K562 (cell line): ENCODE measurements around the gene DTX1. TPM values are rescaled to one million over a fixed set of nuclear protein-coding genes. Genes with fewer than 3 reads are reported as not detected.

Experiments used
- ATAC-seq: fragments of 200-7000 bp; cut with Tn5 transposase; 3 replicates; pipeline ENCODE4 v1.9.1; 2020; ENCODE audit warnings: moderate library complexity
- BruUV-seq: library from RNA; stranded (reverse); fragments of 400-500 nt; replicated peaks from 2 replicates; lab custom pipeline; 2021; lab: Mats Ljungman, UMichigan
- CTCF ChIA-PET: fragments of 300-600 bp; formaldehyde crosslinking; extraction: SDS; loops from one replicate; lab custom pipeline; 2021; ENCODE audit warnings: low intra/inter-chr PET ratio; lab: Yijun Ruan, JAX
- POLR2A ChIA-PET: fragments of 300-600, 350-650 bp; sonication (Branson Sonifier 250); formaldehyde crosslinking; extraction: SDS; loops from one replicate; lab custom pipeline; 2021; ENCODE audit warnings: antibody characterized with exemption, inconsistent platforms; lab: Yijun Ruan, JAX
- DNase-seq, 4 experiments: peaks; one replicate each; pipeline versions ENCODE4 v3.0.0 to v3.0.0-alpha.2; 2011 to 2018; ENCODE audit warnings: low spot score in 3 of 4, mixed read lengths in 3 of 4; ENCODE audit errors: extremely low read depth in 1 of 4
- FAIRE-seq: peaks from 2 replicates; lab custom pipeline; 2011; peaks lifted over from hg19 to GRCh38; lab: Jason Lieb, UNC
- H2AFZ ChIP-seq: 2 replicates; pipeline ENCODE4 v1.6.0; 2011; ENCODE audit warnings: low read depth, low read length, control low read depth, inconsistent platforms
- H3K27ac ChIP-seq: fragments of 200-600 bp; 3 replicates; pipeline ENCODE4 v1.8.0; 2011; ENCODE audit warnings: low read depth, mild to moderate bottlenecking, control low read depth, inconsistent platforms, low read length, moderate library complexity, mixed read lengths; ENCODE audit errors: extremely low read depth
- H3K27me3 ChIP-seq, 2 experiments: fragments of 300-600 bp in 1 of 2; 2 replicates in 1 of 2; 3 replicates in 1 of 2; pipeline versions ENCODE4 v1.6.0 to v1.8.0; 2011; ENCODE audit warnings: inconsistent platforms in 2 of 2, low read length in 2 of 2, mild to moderate bottlenecking in 1 of 2, mixed read lengths in 1 of 2, moderate library complexity in 1 of 2; ENCODE audit not compliant: control insufficient read depth in 2 of 2, insufficient read depth in 2 of 2
- H3K36me3 ChIP-seq: fragments of 300-600 bp; 3 replicates; pipeline ENCODE4 v1.8.0; 2011; ENCODE audit warnings: mild to moderate bottlenecking, low read length, inconsistent platforms; ENCODE audit not compliant: control insufficient read depth, insufficient read depth
- H3K4me1 ChIP-seq, 2 experiments: fragments of 200-600 bp in 1 of 2; replicated peaks in 1 of 2; 2 replicates in 1 of 2; 3 replicates in 1 of 2; pipeline versions ENCODE4 v1.5.1 to v1.8.0; 2011; ENCODE audit warnings: inconsistent platforms in 2 of 2, low read length in 2 of 2, mild to moderate bottlenecking in 1 of 2, mixed read lengths in 1 of 2, moderate library complexity in 1 of 2; ENCODE audit not compliant: control insufficient read depth in 2 of 2, insufficient read depth in 2 of 2
- H3K4me2 ChIP-seq: 2 replicates; pipeline ENCODE4 v1.6.1; 2011; ENCODE audit warnings: low read length, control low read depth, inconsistent platforms, mixed read lengths; ENCODE audit not compliant: insufficient read depth
- H3K4me3 ChIP-seq: fragments of 200-600 bp; sonication (generic), shearing (Covaris generic); 2 replicates; pipeline ENCODE4 v1.5.1; 2016; ENCODE audit warnings: control low read depth, inconsistent platforms
- H3K79me2 ChIP-seq: fragments of 200-600 bp; 3 replicates; pipeline ENCODE4 v1.8.0; 2011; ENCODE audit warnings: low read length, inconsistent platforms; ENCODE audit not compliant: control insufficient read depth, insufficient read depth
- H3K9ac ChIP-seq, 2 experiments: 2 replicates each; pipeline versions ENCODE4 v1.6.0 to v1.6.1; 2011; ENCODE audit warnings: low read depth in 2 of 2, low read length in 2 of 2, control low read depth in 1 of 2, inconsistent platforms in 1 of 2, mild to moderate bottlenecking in 1 of 2, mixed read lengths in 1 of 2; ENCODE audit not compliant: insufficient read depth in 1 of 2
- H3K9me1 ChIP-seq: one replicate; pipeline ENCODE4 v1.6.0; 2011; ENCODE audit warnings: inconsistent platforms, mild to moderate bottlenecking, low read length, moderate library complexity; ENCODE audit not compliant: control insufficient read depth, insufficient read depth
- H3K9me3 ChIP-seq: replicated peaks from 2 replicates; pipeline ENCODE4 v1.5.1; 2011; ENCODE audit warnings: low read depth, low read length, inconsistent platforms; ENCODE audit not compliant: control insufficient read depth, insufficient read depth
- H4K20me1 ChIP-seq: replicated peaks from 2 replicates; pipeline ENCODE4 v1.6.1; 2011; ENCODE audit warnings: low read length, inconsistent platforms, mixed read lengths; ENCODE audit not compliant: control insufficient read depth, insufficient read depth
- TAF9B ChIP-seq: fragments of 450-650 bp; IDR thresholded peaks from 2 replicates; pipeline ENCODE4 v1.6.1; 2018; ENCODE audit warnings: mild to moderate bottlenecking; ENCODE audit not compliant: partially characterized antibody
- ZBTB34 ChIP-seq: fragments of 250-450 bp; sonication (Bioruptor Pico); IDR thresholded peaks from 2 replicates; pipeline ENCODE4 v1.8.0; 2021; ENCODE audit warnings: mild to moderate bottlenecking, moderate library complexity
- WGBS: fragments of 100-300 bp; shearing (Covaris generic); methylation state at CpG from one replicate; pipeline ENCODE4 v1.1.6; 2016; ENCODE audit warnings: low coverage, mixed read lengths; ENCODE audit not compliant: insufficient coverage; ENCODE audit errors: missing lambda C conversion rate; 5-methylcytosine and 5-hydroxymethylcytosine counted together
- in situ Hi-C: fragments of 300-500 bp; cut with MboI; formaldehyde crosslinking; loops from 4 replicates; pipeline ENCODE4 v1.15.0; 2018; ENCODE audit warnings: inconsistent platforms, mixed read lengths
- intact Hi-C: fragments of 100-400 bp; cut with micrococcal nuclease; formaldehyde crosslinking; loops from 2 replicates; pipeline ENCODE4 v1.14.2; 2022
- polyA plus RNA-seq, 8 experiments: library from polyadenylated mRNA; depleted of rRNA in 4 of 8; stranded (reverse) in 5 of 8; unstranded in 3 of 8; fragments of >200 nt; fragmentation: Nextera tagmentation in 2 of 8; fragmentation: Illumina TruSeq in 1 of 8; extraction: Ambion mirVana in 2 of 8; extraction: Trizol in 1 of 8; gene quantifications; 2 replicates each; pipeline versions ENCODE4 v1.2.1 to v1.2.3, GENCODE V29; 2011 to 2014; ENCODE audit warnings: inconsistent platforms in 1 of 8, missing spikeins in 1 of 8
- total RNA-seq, 7 experiments: library from RNA; depleted of rRNA in 6 of 7; stranded (reverse); fragments of >200 nt in 6 of 7; fragmentation: Illumina TruSeq in 2 of 7; extraction: Trizol in 2 of 7; gene quantifications; 2 replicates each; pipeline versions ENCODE4 v1.2.1 to v1.2.3, GENCODE V29; 2011 to 2021; ENCODE audit warnings: low replicate concordance in 1 of 7
- TF ChIP-seq, protein P1 (sequence below): fragments of 450-650 bp; IDR thresholded peaks from 2 replicates; pipeline ENCODE4 v1.6.1; 2014; ENCODE audit warnings: low read depth, mild to moderate bottlenecking, moderate library complexity, borderline replicate concordance

Gene DTX1
- total and polyA plus RNA-seq, 9 of the 15 experiments (the other 6 are each of a cell fraction or from before 2014, with no cell fraction given), result not detected

GRCh38 chr12:113143959-113144358 is 87.4 kb downstream of the DTX1 start:
- Histone ChIP-seq H3K9me1 (no peaks in the 10 kb centered on the region), H3K9ac (no peak overlapping the region), H3K27me3 (peaks cover 0 to 4% of the 10 kb centered on the region in 2 experiments; a peak in 2 of 5 replicates), H3K4me2 (no peak overlapping the region), H3K79me2 (no peaks in the 10 kb centered on the region), H4K20me1 (no peaks in the 10 kb centered on the region), H2AFZ (no peak overlapping the region), H3K4me3 (no peak overlapping the region), H3K36me3 (no peaks in the 10 kb centered on the region), H3K9me3 (no peaks in the 10 kb centered on the region), H3K27ac (no peak overlapping the region), H3K4me1 (peaks cover 0 to 5% of the 10 kb centered on the region in 2 experiments; a peak in 2 of 5 replicates)
- WGBS, result 32% methylated on average over 8 of the region's 8 CpGs
- no peak for DNase-seq
- FAIRE-seq, result no peak
- intact Hi-C loops (no loop called here), in situ Hi-C loops (no loop called here)
- ChIA-PET POLR2A (no interaction called here), CTCF (no interaction called here)
- TF ChIP-seq TAF9B (no peak), ZBTB34 (no peak)
- TF ChIP-seq, protein P1, sequence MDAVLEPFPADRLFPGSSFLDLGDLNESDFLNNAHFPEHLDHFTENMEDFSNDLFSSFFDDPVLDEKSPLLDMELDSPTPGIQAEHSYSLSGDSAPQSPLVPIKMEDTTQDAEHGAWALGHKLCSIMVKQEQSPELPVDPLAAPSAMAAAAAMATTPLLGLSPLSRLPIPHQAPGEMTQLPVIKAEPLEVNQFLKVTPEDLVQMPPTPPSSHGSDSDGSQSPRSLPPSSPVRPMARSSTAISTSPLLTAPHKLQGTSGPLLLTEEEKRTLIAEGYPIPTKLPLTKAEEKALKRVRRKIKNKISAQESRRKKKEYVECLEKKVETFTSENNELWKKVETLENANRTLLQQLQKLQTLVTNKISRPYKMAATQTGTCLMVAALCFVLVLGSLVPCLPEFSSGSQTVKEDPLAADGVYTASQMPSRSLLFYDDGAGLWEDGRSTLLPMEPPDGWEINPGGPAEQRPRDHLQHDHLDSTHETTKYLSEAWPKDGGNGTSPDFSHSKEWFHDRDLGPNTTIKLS, result no peak
- no TSS peak for BruUV-seq
- ATAC-seq, result no peak
